Femur (tissue), 1 donor: ENCODE results near the gene PPFIA1.
"Not testable (repeated sequence)": the region's sequence is repeated elsewhere in the genome, so short reads cannot be mapped to it uniquely, and the experiment has no call there.

ENCODE experiments used
- DNase-seq: peaks from one replicate; pipeline ENCODE4 v3.0.0-alpha.2; 2017

PPFIA1 gene

DNA sequence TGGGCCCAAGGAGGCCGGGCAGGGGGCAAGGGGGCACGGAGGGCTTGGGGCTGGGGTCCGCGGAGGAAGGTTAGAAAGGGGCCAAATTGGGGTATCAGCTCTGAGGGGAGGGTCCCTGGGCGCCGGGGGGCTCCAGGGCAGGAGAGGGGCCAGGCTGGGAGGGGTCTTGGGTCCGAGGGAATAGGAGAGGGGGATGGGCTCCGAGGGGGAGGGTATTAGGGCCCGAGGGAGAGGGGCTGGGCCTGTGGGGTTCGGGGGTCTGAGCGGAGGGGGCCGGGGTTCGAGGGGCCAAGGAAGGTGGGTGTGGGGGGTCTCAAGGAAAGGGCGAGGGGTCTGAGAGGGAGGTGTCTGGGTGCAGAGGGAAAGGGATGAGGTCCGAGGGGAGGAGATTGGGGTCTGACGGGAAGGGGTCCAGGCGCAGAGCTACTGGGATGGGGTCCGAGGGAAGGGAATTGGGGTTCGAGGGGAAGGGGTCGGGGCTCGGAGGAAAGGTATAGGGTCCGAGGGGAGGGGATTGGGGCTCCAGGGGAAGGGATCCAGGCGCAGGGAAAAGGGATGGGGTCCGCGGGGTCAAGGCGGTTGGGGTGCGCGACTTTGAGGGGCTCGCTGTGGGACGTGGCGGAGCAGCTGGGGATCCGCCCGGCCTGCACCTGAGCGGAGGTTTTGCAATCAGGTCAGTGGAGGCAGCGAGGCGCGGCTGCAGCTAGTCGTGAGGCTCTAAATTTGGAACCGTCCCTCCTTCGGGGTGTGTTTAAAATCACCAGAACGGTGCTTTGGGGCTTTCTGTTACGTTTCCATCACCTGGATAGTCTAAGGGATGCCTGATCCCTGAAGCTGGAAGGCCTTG lies 128.6 kb downstream of the PPFIA1 start:
- DNase-seq, result no peak

DNA sequence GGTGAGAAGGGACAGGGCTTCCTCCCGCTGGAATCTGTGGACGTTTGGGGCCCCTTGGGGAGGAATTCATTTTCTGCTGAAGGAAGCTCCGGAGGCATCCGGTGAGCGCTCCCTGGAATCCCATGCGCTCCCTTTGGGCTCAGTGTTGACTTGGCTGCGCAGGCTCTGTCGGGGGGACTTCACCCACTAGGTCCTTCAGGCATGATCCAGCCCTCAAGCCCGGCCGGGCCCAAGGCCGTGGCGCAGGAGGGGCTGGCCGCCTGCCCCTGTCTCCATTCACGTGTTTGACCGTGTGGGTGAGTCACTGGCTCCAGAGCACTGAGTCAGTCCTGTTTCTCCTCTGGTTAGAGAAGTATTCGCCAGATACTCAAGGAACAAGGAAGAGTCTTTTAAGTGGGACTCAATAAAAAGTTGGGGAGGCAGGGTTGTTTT lies 129.2 kb downstream of the PPFIA1 start:
- DNase-seq, result peak; percentile 68

DNA sequence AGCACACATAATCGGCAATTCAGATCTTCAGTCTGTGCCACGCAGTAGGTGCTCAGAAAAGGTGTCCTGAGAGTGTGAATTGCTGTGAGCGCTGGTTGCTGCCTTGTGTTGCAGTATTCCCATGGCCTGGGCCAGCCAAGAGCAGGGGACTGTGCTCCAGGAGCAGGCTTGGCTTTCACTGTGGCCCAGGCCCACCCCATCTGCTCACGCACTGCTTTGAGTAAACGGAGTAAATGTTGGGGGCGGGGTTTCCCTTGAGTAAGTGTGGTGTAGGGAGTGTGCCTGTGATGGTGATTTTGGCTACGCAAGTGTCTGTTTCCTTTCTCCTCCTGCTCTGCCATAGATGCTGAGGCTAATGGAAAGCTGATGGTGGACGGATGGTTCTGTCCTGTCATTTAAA lies 130.2 kb downstream of the PPFIA1 start:
- no peak for DNase-seq

DNA sequence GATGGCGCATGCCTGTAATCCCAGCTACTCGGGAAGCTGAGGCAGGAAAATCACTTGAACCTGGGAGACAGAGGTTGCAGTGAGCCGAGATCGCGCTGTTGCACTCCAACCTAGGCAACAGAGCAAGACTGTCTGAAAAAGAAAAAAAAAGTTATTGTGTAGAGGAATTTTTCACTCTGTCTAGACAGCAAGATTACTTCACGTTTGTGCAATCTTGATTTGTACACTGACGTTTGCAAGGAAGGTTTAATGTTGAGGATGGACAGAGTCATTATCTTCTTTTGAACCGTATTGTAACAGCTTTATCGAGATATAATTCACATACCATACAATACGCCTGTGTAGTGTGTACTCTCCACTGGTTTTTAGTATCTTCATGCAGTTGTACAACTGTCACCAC lies 131.5 kb downstream of the PPFIA1 start:
- no peak for DNase-seq

DNA sequence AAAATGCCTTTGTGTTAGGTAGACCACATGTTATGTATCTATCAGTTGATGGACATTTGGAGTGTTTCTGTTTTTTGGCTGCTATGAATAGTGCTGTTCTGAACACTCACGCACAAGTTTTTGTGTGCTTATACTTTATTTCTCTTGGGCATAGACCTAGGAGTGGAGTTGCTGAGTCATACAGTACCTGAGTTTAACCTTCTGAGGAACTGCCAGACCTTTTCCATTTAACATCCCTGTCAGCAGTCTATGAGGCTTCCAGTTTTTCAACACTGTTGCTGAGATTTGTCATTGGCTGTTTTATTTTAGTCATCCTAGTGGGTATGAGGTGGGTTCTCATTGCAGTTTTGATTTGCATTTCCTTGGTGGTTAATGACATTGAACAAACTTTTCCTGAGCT lies 132.2 kb downstream of the PPFIA1 start:
- no peak for DNase-seq

DNA sequence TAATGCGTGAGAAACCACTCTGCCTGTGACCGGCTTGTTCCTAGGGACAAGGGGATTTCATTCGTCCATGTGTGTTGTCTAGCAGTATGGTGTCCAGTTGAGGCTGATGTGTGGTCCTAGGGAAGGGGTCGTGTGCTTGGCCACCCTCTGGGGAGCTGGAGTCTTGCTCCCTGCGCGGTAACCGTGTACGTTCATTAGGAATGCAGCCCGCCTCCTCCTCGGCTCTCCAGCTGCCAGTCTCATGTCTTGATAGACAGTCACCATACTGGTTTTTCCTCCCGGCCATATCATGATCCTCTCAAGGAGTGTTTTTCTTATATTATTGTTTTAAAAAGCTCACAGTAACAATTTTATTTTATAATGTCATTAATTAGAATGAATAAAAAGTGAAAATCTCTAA lies 133.8 kb downstream of the PPFIA1 start:
- DNase-seq, result no peak

DNA sequence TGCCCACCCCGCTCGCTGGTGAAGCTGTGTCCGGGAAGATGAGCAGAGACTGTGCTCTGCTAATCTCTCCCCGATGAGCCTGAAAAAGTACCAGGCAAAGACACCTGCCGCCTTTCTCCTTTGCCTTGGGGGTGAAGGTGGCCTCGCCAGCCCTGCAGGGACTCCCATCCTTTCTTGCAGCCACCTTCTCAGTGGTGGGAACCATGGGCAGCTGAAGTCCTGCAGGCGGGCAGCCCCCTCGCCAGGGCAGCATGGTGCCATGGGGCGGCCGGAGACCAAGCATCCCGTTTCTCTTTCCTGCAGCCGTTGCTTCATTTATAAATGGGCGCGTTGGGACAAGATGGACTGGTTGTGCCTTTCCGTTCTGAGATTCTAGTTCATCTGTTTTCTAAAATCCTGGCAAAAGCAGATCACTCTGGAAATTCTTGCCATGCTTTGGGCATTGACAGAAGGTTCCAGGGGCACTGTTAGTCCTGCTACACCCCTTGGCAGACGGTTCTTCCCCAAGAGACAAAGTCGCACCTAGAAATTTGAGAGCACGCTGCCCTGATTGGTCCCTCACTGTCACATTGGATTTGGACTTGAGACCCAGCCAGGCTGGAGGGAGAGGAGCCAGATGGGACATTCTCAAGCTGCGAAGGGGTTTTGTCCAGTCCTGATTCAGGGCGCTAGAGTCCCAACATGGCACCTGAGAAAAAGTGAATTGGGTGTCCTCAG lies 135.3 kb downstream of the PPFIA1 start:
- no peak for DNase-seq

DNA sequence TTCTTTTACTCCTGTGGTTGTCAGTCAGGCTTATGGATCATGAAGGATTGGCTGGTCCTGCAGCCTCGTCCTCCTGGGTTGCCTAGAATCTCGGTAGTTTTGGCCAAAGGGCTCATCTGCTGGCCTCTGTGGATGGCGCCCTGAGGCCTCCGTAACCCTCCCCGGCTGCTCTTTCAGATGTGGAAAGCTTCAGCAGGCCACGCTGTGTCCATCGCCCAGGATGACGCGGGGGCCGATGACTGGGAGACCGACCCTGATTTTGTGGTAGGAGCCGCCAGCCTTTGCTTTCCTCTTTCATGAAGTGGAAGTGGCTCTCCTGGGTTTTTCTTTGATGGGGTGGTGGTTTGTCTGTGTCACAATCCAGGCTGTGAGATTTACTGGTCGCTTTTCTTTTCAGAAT lies 136.6 kb downstream of the PPFIA1 start:
- no peak for DNase-seq

DNA sequence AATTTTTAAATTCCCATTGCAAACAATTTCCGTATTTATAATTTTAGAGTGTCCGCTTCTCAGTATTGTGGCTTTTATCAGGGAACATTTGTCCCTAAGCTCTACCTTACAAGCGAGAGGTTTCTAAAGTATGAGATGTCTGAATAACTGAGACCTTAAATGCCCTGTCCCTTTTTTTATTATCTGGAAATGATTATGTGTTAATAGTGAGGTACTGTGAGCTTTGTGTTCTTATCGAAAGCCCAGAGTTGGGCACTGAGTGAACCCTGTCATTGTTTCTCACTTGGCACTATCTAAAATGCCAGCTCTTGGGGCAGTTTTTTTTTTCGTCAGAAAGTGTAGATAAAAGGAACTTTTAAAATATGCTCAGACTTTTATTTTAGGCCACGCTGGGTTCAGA lies 137.3 kb downstream of the PPFIA1 start:
- DNase-seq, result no peak

DNA sequence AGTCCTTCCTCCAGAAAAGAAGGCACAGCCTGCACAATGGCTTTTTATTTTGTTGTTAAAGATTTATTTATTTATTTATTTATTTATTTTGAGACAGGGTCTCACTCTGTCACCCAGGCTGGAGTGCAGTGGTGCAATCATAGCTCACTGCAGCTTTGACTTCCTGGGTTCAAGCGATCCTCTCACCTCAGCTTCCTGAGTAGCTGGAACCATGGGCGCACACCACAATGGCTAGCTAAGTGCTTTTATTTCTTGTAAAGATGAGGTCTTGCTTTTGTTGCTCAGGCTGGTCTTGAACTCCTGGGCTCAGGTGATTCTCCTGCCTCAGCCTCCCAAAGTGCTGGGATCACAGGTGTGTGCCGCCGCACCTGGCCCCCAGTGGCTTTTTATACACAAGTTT lies 137.8 kb downstream of the PPFIA1 start:
- not testable (repeated sequence) for DNase-seq

DNA sequence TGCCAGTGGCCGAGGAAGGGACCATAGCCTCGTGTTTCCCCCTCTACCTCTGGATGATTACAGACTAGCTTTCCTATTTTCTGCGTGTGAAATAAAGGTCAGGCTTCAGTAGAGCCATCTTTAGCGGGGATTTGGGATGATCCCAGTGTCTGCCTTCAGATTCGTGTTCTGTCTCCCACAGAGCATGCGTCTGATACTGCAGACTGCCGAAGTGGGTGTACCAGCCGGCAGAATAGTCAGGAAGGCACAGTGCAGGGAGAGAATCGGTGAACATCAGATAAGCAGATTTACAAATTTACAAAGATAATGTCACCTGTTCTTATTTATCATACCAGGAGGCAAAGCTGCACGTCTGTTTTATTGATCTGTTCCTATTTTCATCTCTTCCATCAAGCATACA lies 138.9 kb downstream of the PPFIA1 start:
- DNase-seq, result no peak

DNA sequence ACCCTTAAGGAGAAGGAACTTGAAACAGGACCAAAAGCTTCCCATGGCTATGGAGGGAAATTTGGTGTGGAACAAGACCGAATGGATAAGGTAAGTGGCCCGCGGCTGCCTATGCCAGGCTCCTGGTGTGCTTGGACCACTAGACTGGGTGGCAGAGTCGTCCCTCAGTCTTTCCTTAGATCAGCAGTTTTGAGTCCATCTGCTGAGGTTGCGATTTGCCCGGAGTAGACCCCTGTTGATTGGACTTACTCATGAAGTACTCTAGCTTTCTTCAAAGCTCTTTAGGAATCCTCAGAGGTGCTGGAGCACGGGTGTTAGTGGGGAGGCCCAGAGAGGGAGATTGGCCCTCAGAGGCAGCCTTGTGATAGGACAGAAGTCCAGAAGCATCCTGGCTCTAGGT lies 139.4 kb downstream of the PPFIA1 start:
- no peak for DNase-seq

DNA sequence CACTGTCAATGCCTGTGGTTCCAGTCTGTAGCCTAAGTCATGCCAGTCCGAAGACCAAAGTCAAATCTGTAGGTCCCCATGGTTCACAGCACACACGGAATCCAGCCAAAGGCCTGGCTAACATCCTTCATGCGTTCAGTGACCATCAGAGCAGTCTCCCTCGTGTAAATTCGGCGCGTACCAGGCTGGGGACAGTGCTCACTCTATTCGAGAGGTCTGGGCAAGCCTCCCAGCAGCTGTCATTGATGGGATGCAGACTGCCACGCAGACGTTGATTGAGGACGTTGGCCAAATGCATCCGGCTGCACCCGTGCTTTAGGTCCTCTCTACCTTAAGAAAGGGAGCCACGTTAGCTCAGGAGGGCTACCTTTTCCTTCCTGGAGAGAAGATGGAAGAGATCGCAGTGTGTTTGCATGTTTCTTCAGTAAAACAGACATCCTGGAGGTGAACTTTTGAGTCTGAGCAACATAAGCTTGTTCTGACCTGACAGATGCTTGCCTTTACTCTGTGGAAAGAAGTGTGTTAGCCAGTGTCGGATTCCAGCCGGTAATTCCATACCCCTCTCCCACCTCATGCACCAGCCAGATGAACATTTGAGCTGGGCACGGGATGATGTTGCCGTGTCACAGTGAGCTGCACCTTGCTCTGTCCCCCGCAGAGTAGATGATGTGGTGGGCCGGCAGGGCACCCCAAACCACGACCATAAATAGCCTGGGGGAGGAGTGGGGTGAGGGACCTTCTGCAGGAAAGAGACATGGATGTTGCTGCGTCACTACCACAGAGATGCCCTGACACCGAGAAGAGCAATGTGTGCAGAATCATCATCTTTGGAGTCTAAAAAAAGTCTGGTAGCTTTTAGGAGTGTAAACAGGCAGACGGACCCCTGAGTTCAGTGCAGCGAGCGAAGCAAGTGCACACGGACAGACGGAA lies 140.1 kb downstream of the PPFIA1 start:
- DNase-seq, result no peak

DNA sequence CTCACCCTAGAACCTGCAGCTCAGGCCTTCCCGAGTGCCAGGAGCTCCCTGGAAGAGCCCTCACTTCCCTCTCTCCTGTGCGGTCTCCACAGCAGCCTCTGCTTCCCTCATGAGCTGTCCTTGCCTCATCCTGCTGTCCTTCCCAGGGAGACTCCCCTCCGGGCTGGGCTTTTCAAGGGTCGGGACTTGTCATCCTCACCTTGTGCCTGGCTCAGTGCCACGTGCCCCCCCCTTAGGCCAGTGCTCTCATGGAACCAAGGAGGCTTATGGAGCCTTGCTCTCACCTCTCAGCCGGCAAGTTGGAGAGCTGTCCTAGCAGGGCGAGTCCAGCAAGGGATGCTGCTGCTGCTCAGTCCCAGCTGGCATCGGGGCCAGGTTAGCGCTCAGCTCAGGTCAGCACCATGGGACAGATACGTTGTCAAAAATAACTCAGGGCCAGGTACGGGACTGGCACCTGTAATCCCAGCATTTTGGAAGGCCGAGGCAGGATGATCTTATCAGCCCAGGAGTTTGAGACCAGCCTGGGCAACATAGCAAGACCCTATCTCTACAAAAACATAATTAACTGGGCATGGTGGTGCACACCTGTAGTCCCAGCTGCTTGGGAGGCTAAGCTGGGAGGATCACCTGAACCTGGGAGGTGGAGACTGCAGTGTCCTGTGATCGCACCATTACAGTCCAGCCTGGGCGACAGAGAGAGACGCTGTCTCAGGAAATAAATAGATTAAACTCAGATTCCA lies 141.4 kb downstream of the PPFIA1 start:
- no peak for DNase-seq

DNA sequence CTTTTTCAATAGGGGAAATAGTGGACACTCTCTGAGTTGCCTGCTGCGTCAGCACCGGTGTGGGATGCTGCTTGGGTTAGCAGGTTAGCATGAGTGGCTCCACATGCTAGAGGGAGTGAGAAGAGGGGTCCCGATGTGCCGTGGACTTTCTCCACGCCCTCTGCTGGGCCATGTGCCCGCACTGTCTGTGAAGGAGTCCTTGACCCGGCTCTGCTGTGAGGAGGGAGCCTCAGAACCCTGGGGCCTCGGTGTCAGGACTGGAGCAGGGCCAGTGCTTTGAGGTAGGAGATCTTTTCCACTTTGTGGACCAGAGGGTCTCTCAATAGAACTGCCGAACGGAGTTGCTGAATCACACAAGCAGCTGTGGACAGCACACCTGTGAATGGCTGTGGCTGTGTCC lies 142.7 kb downstream of the PPFIA1 start:
- DNase-seq, result no peak

DNA sequence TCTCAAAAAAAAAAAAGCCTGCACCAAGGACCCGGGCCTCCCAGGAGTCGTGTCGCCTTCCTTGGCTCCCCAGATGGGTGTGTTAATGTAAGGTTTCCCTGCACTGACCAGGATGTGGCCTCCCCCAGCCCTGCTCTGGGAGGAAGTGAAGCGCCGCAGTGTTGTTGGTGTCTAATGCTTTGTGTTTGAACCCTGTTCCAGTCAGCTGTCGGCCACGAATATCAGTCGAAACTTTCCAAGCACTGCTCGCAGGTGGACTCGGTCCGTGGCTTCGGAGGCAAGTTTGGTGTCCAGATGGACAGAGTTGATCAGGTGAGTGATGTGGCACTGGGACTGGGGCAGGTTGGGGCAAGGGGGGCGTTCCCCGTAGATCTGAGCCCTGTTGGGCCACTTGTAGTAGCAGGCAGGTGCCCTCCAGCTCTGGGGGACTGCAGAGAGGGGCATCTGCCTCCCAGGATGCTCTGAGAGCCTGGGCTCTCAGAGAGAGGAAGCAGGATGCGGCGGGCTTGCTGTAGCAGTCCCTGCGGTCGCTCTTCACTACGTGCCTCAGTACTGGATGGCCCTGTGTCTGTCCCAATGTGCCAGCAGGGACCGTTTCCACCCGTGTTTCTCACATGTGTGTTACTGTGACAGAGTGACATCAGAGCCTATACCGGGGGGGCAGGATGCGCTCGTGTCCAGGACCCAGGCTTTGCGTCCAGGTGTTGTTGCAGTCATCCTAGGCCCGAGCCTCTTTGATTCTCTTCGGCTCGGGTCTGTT lies 144.0 kb downstream of the PPFIA1 start:
- DNase-seq, result no peak

DNA sequence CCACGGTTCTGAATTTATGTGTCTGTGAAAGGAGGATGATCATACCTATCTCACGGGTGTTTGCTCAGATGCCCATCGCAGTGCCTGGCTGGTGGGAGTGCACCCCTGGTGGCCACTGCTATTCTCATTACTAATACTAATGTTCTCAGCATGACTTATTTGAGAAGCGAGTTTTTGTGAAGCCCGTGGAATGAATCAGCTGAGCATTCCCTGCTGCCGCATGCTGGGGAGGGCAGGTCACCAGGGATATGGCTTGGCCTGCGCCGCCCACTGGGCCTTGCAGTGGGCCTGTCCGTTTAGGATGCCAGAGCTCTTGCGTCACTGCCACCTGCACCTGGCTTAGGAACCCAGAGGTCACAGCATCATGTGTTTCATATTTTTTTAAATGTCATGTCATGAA lies 144.7 kb downstream of the PPFIA1 start:
- DNase-seq, result no peak

DNA sequence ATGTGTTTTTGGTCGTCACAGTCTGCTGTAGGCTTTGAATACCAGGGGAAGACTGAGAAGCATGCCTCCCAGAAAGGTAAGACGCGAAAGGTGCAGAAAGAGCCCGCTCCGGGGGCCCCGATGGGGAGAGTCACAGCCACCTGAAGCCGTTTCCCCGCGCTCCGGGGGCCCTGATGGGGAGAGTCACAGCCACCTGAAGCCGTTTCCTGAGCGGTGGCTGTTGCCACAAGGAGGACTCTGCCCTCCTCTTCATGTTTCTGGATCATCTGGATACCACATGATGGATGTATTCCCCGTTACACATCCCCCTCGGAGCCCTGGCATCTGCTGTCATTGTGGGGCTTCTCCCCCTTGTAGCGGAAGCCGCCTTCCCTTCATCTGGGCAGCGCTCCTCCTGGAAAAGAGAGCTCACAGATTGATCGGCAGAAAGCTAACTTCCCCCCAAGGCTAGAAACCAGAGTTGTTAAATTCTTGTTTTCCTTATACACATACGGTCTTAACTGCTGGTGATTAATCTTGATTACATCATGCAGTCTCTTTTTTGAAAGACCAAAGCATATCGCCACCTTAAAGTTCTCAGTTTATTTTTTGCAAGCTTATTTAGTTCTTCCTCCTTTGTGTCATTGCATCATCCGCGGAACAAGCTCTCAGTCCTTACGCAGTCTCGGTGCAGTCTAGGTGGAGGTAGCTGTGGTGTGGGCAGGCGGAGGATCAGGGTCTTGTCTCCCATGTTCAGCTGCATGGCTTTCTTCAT lies 145.3 kb downstream of the PPFIA1 start:
- DNase-seq, result no peak

DNA sequence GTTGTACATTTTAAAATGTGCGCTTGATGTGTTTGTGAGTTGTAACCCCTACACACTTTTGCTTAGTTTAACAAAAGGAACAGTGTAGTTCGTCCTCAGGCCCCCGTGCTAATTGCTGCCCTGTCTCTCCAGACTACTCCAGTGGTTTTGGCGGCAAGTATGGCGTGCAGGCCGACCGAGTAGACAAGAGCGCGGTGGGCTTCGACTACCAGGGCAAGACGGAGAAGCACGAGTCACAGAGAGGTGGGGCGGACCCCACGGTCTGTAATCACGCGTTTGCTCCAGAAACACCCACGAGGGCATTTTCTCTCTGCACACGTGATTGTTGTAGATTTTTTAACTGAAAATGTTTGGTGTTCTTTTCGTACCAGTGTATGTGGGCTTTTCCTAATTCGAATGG lies 146.4 kb downstream of the PPFIA1 start:
- DNase-seq, result no peak

DNA sequence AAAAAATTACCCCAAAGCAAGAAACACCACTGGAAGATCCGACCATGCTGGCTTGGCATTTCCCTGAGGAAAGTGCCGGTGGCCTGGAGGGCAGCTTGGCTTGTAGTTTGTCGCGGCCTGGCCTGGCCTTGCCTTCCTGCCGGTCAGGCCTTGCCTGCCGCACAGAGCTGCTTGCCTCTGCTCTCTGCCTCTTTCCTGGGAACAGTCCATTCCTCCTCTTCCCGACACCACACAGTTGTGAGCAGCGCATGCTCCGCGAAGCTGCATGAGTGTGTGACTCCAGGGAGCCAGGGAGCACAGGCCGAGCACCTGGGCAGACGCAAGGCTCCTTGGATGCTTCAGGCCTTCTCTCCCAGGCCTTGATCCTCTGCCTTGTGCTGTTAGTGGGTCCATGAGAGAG lies 147.6 kb downstream of the PPFIA1 start:
- DNase-seq, result no peak
